ENCODE data around the gene ARHGAP15. TPM values are rescaled to one million over a fixed set of nuclear protein-coding genes. Genes with fewer than 3 reads are reported as not detected.

The ARHGAP15 gene
- total RNA-seq, 1 experiment from 2014 or later: 0.42 TPM

GRCh38 chr2:143802242-143802641, 673.0 kb downstream of the ARHGAP15 start:
- no peak for ATAC-seq

More at GRCh38 chr2:143802242-143802641, 673.0 kb downstream of the ARHGAP15 start:
- BruUV-seq (replicated peaks): no TSS peak
- CTCF ChIA-PET: no interaction called here
- Histone ChIP-seq H3K9ac (ENCODE audit: low read length) (no peak overlapping the region), H3K9me2 (ENCODE audit: insufficient read depth) (no peaks in the 10 kb centered on the region), H3K9me3 (ENCODE audit: control insufficient read depth in 1 of 2, insufficient read depth in 1 of 2, low read depth in 1 of 2, low read length in 2 of 2) (no peaks in the 10 kb centered on the region), H3K27me3 (ENCODE audit: insufficient read depth, low read length) (no peaks in the 10 kb centered on the region), H3K79me2 (ENCODE audit: insufficient read depth, low read length) (no peaks in the 10 kb centered on the region), H4K20me1 (ENCODE audit: insufficient read depth) (no peaks in the 10 kb centered on the region), H3K36me3 (ENCODE audit: control insufficient read depth in 1 of 2, insufficient read depth in 2 of 2, low read length in 2 of 2) (no peaks in the 10 kb centered on the region), H3K4me1 (ENCODE audit: control insufficient read depth in 1 of 2, insufficient read depth in 2 of 2, low read length in 2 of 2) (no peaks in the 10 kb centered on the region), H3K4me3 (replicated peaks in 1 of 2; ENCODE audit: low read depth in 1 of 2, low read length in 2 of 2) (no peak overlapping the region), H2AFZ (ENCODE audit: low read depth, low read length, poor library complexity, severe bottlenecking) (no peak overlapping the region), H3K27ac (ENCODE audit: low read depth, low read length) (no peak overlapping the region), H3K4me2 (ENCODE audit: low read length) (no peak overlapping the region)
- TF ChIP-seq REST (IDR thresholded peaks at IDR 0.05; ENCODE audit: low read depth) (no peak), CBX3 (IDR thresholded peaks at IDR 0.05; ENCODE audit: low read depth) (no peak), CEBPB (IDR thresholded peaks at IDR 0.05; ENCODE audit: low read depth) (no peak), JUND (IDR thresholded peaks at IDR 0.05) (no peak), ZFX (IDR thresholded peaks at IDR 0.05) (no peak), SIN3A (IDR thresholded peaks at IDR 0.05; ENCODE audit: low read depth) (no peak), CTCF (IDR thresholded peaks at IDR 0.05 in 2 of 3, conservative IDR thresholded peaks at IDR 0.05 in 1 of 3; ENCODE audit: borderline replicate concordance in 1 of 3, insufficient read depth in 1 of 3, low read depth in 2 of 3, low read length in 2 of 3) (no peak), SRF (IDR thresholded peaks at IDR 0.05; ENCODE audit: low read depth) (no peak), RAD21 (IDR thresholded peaks at IDR 0.05; ENCODE audit: low read depth) (no peak), YY1 (IDR thresholded peaks at IDR 0.05; ENCODE audit: extremely low read depth, insufficient replicate concordance, low read depth, low read length) (no peak), ZNF274 (IDR thresholded peaks at IDR 0.05; ENCODE audit: low read depth, low read length) (no peak), EGR1 (IDR thresholded peaks at IDR 0.05; ENCODE audit: low read depth) (no peak), FOSL1 (IDR thresholded peaks at IDR 0.05; ENCODE audit: low read depth) (no peak), ATF3 (IDR thresholded peaks at IDR 0.05) (no peak), TCF7L2 (IDR thresholded peaks at IDR 0.05; ENCODE audit: borderline replicate concordance, extremely low read depth, insufficient read depth, insufficient read length) (no peak), POLR2AphosphoS5 (IDR thresholded peaks at IDR 0.05; ENCODE audit: low read depth, low read length) (no peak)
- POLR2A ChIA-PET: no interaction called here
- RAD21 ChIA-PET (ENCODE audit: low non-redundant PET in 1 of 2, low total read pairs in 2 of 2, uncharacterized antibody in 2 of 2, unreplicated experiment in 2 of 2): no interaction called here
- intact Hi-C loops (cut with micrococcal nuclease): no loop called here
- no peak for DNase-seq (ENCODE audit: low read depth, low spot score)
